Right renal cortex interstitium (tissue), 3 donors: Measurements from ENCODE around the gene KPTN. TPM values are rescaled to one million over a fixed set of nuclear protein-coding genes. Genes with fewer than 3 reads are reported as not detected.

Source experiments
- DNase-seq, 3 donors: peaks; one replicate each; pipeline ENCODE4 v3.0.0-alpha.2; 2013; ENCODE audit warnings: low read depth in 3 of 3, low spot score in 2 of 3
- polyA plus RNA-seq, 3 donors: library from polyadenylated mRNA; unstranded; fragments of 120-200 nt; gene quantifications; one replicate each; pipeline ENCODE4 v1.2.1, GENCODE V29; 2013; ENCODE audit not compliant: insufficient read length in 3 of 3

Gene KPTN
- polyA plus RNA-seq, 3 donors: 10.6 to 12.9 (median 12.0) TPM

GRCh38 chr19:47471381-47471732, 12.7 kb downstream of the KPTN start:
- no peak for DNase-seq

- no peak for DNase-seq
Measured at GRCh38 chr19:47470447-47471195, 13.4 kb downstream of the KPTN start.

- DNase-seq: no peak
Measured at GRCh38 chr19:47469719-47470118, 14.3 kb downstream of the KPTN start.

GRCh38 chr19:47469363-47469700, 14.7 kb downstream of the KPTN start:
- DNase-seq: no peak

- no peak for DNase-seq
Measured at GRCh38 chr19:47467914-47468313, 16.1 kb downstream of the KPTN start.

- no peak for DNase-seq
Measured at GRCh38 chr19:47465957-47466356, 18.1 kb downstream of the KPTN start.

- DNase-seq: no peak
Measured at GRCh38 chr19:47464675-47465419, 19.2 kb downstream of the KPTN start.

- no peak for DNase-seq
Measured at GRCh38 chr19:47461876-47462275, 22.1 kb downstream of the KPTN start.

GRCh38 chr19:47459477-47459876, 24.5 kb downstream of the KPTN start:
- no peak for DNase-seq

- no peak for DNase-seq
Measured at GRCh38 chr19:47458672-47459071, 25.3 kb downstream of the KPTN start.

- no peak for DNase-seq
Measured at GRCh38 chr19:47456721-47457474, 27.1 kb downstream of the KPTN start.

- no peak for DNase-seq
Measured at GRCh38 chr19:47450478-47450877, 33.5 kb downstream of the KPTN start.

GRCh38 chr19:47448360-47448727, 35.7 kb downstream of the KPTN start:
- no peak for DNase-seq

GRCh38 chr19:47447470-47448359, 36.3 kb downstream of the KPTN start:
- no peak for DNase-seq

GRCh38 chr19:47446534-47447469, 37.2 kb downstream of the KPTN start:
- DNase-seq: no peak

GRCh38 chr19:47445937-47446402, 38.0 kb downstream of the KPTN start:
- no peak for DNase-seq

- DNase-seq: no peak
Measured at GRCh38 chr19:47445527-47445926, 38.5 kb downstream of the KPTN start.

- no peak for DNase-seq
Measured at GRCh38 chr19:47444388-47444821, 39.6 kb downstream of the KPTN start.

GRCh38 chr19:47443331-47443730, 40.7 kb downstream of the KPTN start:
- no peak for DNase-seq
